H9 (cell line): ENCODE data around the gene OR7C1. TPM values are rescaled to one million over a fixed set of nuclear protein-coding genes. Genes with fewer than 3 reads are reported as not detected.
"Not testable (repeated sequence)": the region's sequence is repeated elsewhere in the genome, so short reads cannot be mapped to it uniquely, and the experiment has no call there.

Experiments
- DNase-seq: peaks from one replicate; pipeline ENCODE4 v3.0.0-alpha.2; 2017
- H2AFZ ChIP-seq: one replicate; pipeline ENCODE4 v1.6.1; 2013; ENCODE audit warnings: mild to moderate bottlenecking, low read length, control low read depth, moderate library complexity
- H2AK5ac ChIP-seq: 2 replicates; pipeline ENCODE4 v1.6.1; 2013; ENCODE audit warnings: low read length, control low read depth, mixed read lengths; ENCODE audit not compliant: insufficient read length
- H2BK120ac ChIP-seq: one replicate; pipeline ENCODE4 v1.6.1; 2013; ENCODE audit warnings: low read depth, mild to moderate bottlenecking, low read length, control low read depth, inconsistent platforms; ENCODE audit not compliant: poor library complexity, severe bottlenecking
- H2BK12ac ChIP-seq: 2 replicates; pipeline ENCODE4 v1.6.1; 2013; ENCODE audit warnings: low read length, control low read depth, mixed read lengths, low read depth; ENCODE audit not compliant: insufficient read length
- H2BK15ac ChIP-seq: 2 replicates; pipeline ENCODE4 v1.6.1; 2013; ENCODE audit warnings: low read depth, low read length, control low read depth
- H2BK20ac ChIP-seq: one replicate; pipeline ENCODE4 v1.6.1; 2013; ENCODE audit warnings: low read depth, mild to moderate bottlenecking, low read length, control low read depth, inconsistent platforms; ENCODE audit not compliant: poor library complexity, severe bottlenecking
- H2BK5ac ChIP-seq: 2 replicates; pipeline ENCODE4 v1.6.1; 2013; ENCODE audit warnings: low read length, control low read depth, mixed read lengths; ENCODE audit not compliant: insufficient read length
- H3K14ac ChIP-seq: 2 replicates; pipeline ENCODE4 v1.6.1; 2013; ENCODE audit warnings: low read length, control low read depth; ENCODE audit not compliant: insufficient read depth
- H3K18ac ChIP-seq: 2 replicates; pipeline ENCODE4 v1.6.1; 2013; ENCODE audit warnings: low read depth, mild to moderate bottlenecking, mixed read lengths, low read length, control low read depth; ENCODE audit not compliant: insufficient read length
- H3K23ac ChIP-seq: 2 replicates; pipeline ENCODE4 v1.6.1; 2013; ENCODE audit warnings: low read length, control low read depth, mixed read lengths, low read depth; ENCODE audit not compliant: insufficient read length
- H3K23me2 ChIP-seq: 2 replicates; pipeline ENCODE4 v1.6.1; 2013; ENCODE audit warnings: low read depth, mild to moderate bottlenecking, mixed read lengths, low read length, control low read depth; ENCODE audit not compliant: insufficient read length, poor library complexity, severe bottlenecking
- H3K27ac ChIP-seq: 2 replicates; pipeline ENCODE4 v1.5.1; 2013; ENCODE audit warnings: low read length, control low read depth, mixed read lengths, low read depth; ENCODE audit not compliant: insufficient read length
- H3K27me3 ChIP-seq: 2 replicates; pipeline ENCODE4 v1.6.1; 2013; ENCODE audit warnings: low read length, control low read depth, inconsistent platforms; ENCODE audit not compliant: insufficient read depth
- H3K4ac ChIP-seq: 2 replicates; pipeline ENCODE4 v1.6.1; 2013; ENCODE audit warnings: low read depth, mild to moderate bottlenecking, control low read depth, inconsistent platforms, low read length, moderate library complexity
- H3K4me1 ChIP-seq: 2 replicates; pipeline ENCODE4 v1.6.1; 2013; ENCODE audit warnings: low read length, control low read depth, inconsistent platforms; ENCODE audit not compliant: insufficient read depth
- H3K4me2 ChIP-seq: 2 replicates; pipeline ENCODE4 v1.6.1; 2013; ENCODE audit warnings: low read length, control low read depth, mixed read lengths; ENCODE audit not compliant: insufficient read length, insufficient read depth
- H3K56ac ChIP-seq: 2 replicates; pipeline ENCODE4 v1.6.1; 2013; ENCODE audit warnings: low read depth, mild to moderate bottlenecking, mixed read lengths, low read length, control low read depth; ENCODE audit not compliant: insufficient read length
- H3K79me1 ChIP-seq: 2 replicates; pipeline ENCODE4 v1.6.1; 2013; ENCODE audit warnings: low read depth, mild to moderate bottlenecking, moderate library complexity, low read length, control low read depth, inconsistent platforms; ENCODE audit not compliant: insufficient read depth, poor library complexity, severe bottlenecking
- H3K79me2 ChIP-seq: 2 replicates; pipeline ENCODE4 v1.6.1; 2013; ENCODE audit warnings: low read length, control low read depth, inconsistent platforms; ENCODE audit not compliant: insufficient read depth
- H3K9ac ChIP-seq: 2 replicates; pipeline ENCODE4 v1.6.1; 2013; ENCODE audit warnings: low read length, control low read depth, mixed read lengths; ENCODE audit not compliant: insufficient read length; ENCODE audit errors: extremely low read depth
- H3K9me3 ChIP-seq: one replicate; pipeline ENCODE4 v1.6.1; 2013; ENCODE audit warnings: low read depth, low read length, inconsistent platforms; ENCODE audit not compliant: control insufficient read depth
- H3T11ph ChIP-seq: one replicate; pipeline ENCODE4 v1.6.1; 2013; ENCODE audit warnings: mild to moderate bottlenecking, low read length, control low read depth, inconsistent platforms
- H4K20me1 ChIP-seq: one replicate; pipeline ENCODE4 v1.6.1; 2013; ENCODE audit not compliant: control insufficient read depth, insufficient read length, insufficient read depth
- H4K5ac ChIP-seq: 2 replicates; pipeline ENCODE4 v1.6.1; 2013; ENCODE audit warnings: low read depth, mild to moderate bottlenecking, mixed read lengths, low read length, control low read depth; ENCODE audit not compliant: insufficient read length
- H4K8ac ChIP-seq: replicated peaks from 2 replicates; pipeline ENCODE4 v1.6.1; 2013; ENCODE audit warnings: low read length, control low read depth, mixed read lengths, low read depth; ENCODE audit not compliant: insufficient read length
- H4K91ac ChIP-seq: 2 replicates; pipeline ENCODE4 v1.6.1; 2013; ENCODE audit warnings: low read depth, mild to moderate bottlenecking, moderate library complexity, mixed read lengths, low read length, control low read depth; ENCODE audit not compliant: insufficient read length
- H3K27ac Mint-ChIP-seq, 3 experiments: 2 replicates in 2 of 3; 3 replicates in 1 of 3; pipeline ENCODE4 v1.8.0; 2020 to 2021; ENCODE audit warnings: mixed read lengths in 3 of 3, mild to moderate bottlenecking in 1 of 3, moderate library complexity in 1 of 3
- H3K27me3 Mint-ChIP-seq: 2 replicates; pipeline ENCODE4 v1.8.0; 2021; ENCODE audit warnings: low read depth, mild to moderate bottlenecking, moderate library complexity, mixed read lengths
- H3K36me3 Mint-ChIP-seq, 3 experiments: 2 replicates in 2 of 3; 3 replicates in 1 of 3; pipeline ENCODE4 v1.8.0; 2020 to 2021; ENCODE audit warnings: low read depth in 3 of 3, mixed read lengths in 3 of 3; ENCODE audit not compliant: insufficient read depth in 1 of 3
- H3K4me1 Mint-ChIP-seq, 2 experiments: 2 replicates each; pipeline ENCODE4 v1.8.0; 2020; ENCODE audit warnings: mixed read lengths in 2 of 2
- H3K4me3 Mint-ChIP-seq, 2 experiments: 2 replicates in 1 of 2; 3 replicates in 1 of 2; pipeline ENCODE4 v1.8.0; 2020 to 2021; ENCODE audit warnings: mild to moderate bottlenecking in 2 of 2, mixed read lengths in 2 of 2, moderate library complexity in 1 of 2
- H3K9me3 Mint-ChIP-seq, 2 experiments: 2 replicates in 1 of 2; 3 replicates in 1 of 2; pipeline ENCODE4 v1.8.0; 2020; ENCODE audit warnings: mild to moderate bottlenecking in 2 of 2, mixed read lengths in 2 of 2, moderate library complexity in 1 of 2
- WGBS: extraction: QIAGEN DNeasy Blood & Tissue Kit; methylation state at CpG from one replicate; pipeline ENCODE4 v1.1.7; 2013; ENCODE audit warnings: missing lambda C conversion rate, low lambda C conversion rate, mixed read lengths; ENCODE audit not compliant: insufficient read length; ENCODE audit errors: extremely low coverage; 5-methylcytosine and 5-hydroxymethylcytosine counted together
- total RNA-seq: library from RNA; stranded (reverse); gene quantifications from 2 replicates; pipeline ENCODE4 v1.2.1, GENCODE V29; 2021
- TF ChIP-seq, protein P1 (sequence below): fragments of 200-600 bp; sonication (generic); conservative IDR thresholded peaks from 3 replicates; pipeline ENCODE4 v1.8.0; 2021; ENCODE audit warnings: antibody characterized with exemption, mild to moderate bottlenecking

OR7C1 gene
- total RNA-seq, 1 experiment from 2014 or later = not detected

- no peak overlapping the region for H2BK5ac ChIP-seq
- no CpG with 5 or more reads among the region's 10 CpGs for WGBS
- H3K27ac Mint-ChIP-seq = no peak overlapping the region
- H3K4me3 Mint-ChIP-seq = no peak overlapping the region
- H3K9me3 Mint-ChIP-seq = peaks cover 11 to 64% of the 10 kb centered on the region in 2 experiments; a peak in 4 of 5 replicates
- no peak overlapping the region for H4K8ac ChIP-seq
- no peak overlapping the region for H3K4ac ChIP-seq
- H3K4me1 ChIP-seq = no peaks in the 10 kb centered on the region; the same call in 1 of the 2 replicates
- H3K36me3 Mint-ChIP-seq = peaks cover 0 to 5% (median 4%) of the 10 kb centered on the region in 3 experiments; a peak in 5 of 7 replicates
- no peak overlapping the region for H2AFZ ChIP-seq
- H3K4me2 ChIP-seq = no peak overlapping the region
- H3K27ac ChIP-seq = no peak overlapping the region
- peaks cover 12% of the 10 kb centered on the region for H3K23me2 ChIP-seq
- no peak overlapping the region for H3K23ac ChIP-seq
- H2BK12ac ChIP-seq = no peak overlapping the region
- peaks cover 22% of the 10 kb centered on the region for H3K27me3 Mint-ChIP-seq
- no peaks in the 10 kb centered on the region for H3K79me2 ChIP-seq
- no peaks in the 10 kb centered on the region for H3K9me3 ChIP-seq
- H3K4me1 Mint-ChIP-seq = peaks cover 6% of the 10 kb centered on the region in 2 experiments; a peak in 3 of 4 replicates
- H2BK120ac ChIP-seq = no peak overlapping the region
- H2AK5ac ChIP-seq = no peak overlapping the region
- H3K9ac ChIP-seq = no peak overlapping the region
- TF ChIP-seq, protein P1, sequence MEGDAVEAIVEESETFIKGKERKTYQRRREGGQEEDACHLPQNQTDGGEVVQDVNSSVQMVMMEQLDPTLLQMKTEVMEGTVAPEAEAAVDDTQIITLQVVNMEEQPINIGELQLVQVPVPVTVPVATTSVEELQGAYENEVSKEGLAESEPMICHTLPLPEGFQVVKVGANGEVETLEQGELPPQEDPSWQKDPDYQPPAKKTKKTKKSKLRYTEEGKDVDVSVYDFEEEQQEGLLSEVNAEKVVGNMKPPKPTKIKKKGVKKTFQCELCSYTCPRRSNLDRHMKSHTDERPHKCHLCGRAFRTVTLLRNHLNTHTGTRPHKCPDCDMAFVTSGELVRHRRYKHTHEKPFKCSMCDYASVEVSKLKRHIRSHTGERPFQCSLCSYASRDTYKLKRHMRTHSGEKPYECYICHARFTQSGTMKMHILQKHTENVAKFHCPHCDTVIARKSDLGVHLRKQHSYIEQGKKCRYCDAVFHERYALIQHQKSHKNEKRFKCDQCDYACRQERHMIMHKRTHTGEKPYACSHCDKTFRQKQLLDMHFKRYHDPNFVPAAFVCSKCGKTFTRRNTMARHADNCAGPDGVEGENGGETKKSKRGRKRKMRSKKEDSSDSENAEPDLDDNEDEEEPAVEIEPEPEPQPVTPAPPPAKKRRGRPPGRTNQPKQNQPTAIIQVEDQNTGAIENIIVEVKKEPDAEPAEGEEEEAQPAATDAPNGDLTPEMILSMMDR = no peak
- H3K79me1 ChIP-seq = no peaks in the 10 kb centered on the region
- no peaks in the 10 kb centered on the region for H4K20me1 ChIP-seq
- no peaks in the 10 kb centered on the region for H3K27me3 ChIP-seq
- no peak overlapping the region for H3K14ac ChIP-seq
- H2BK20ac ChIP-seq = no peak overlapping the region
- H4K5ac ChIP-seq = no peak overlapping the region
- no peak overlapping the region for H2BK15ac ChIP-seq
- no peak overlapping the region for H4K91ac ChIP-seq
- no peak overlapping the region for H3T11ph ChIP-seq
- DNase-seq = peak; percentile 11
- H3K18ac ChIP-seq = no peak overlapping the region
- no peak overlapping the region for H3K56ac ChIP-seq
Measured at GRCh38 chr19:14774373-14774772, 60.6 kb downstream of the OR7C1 start.

DNA sequence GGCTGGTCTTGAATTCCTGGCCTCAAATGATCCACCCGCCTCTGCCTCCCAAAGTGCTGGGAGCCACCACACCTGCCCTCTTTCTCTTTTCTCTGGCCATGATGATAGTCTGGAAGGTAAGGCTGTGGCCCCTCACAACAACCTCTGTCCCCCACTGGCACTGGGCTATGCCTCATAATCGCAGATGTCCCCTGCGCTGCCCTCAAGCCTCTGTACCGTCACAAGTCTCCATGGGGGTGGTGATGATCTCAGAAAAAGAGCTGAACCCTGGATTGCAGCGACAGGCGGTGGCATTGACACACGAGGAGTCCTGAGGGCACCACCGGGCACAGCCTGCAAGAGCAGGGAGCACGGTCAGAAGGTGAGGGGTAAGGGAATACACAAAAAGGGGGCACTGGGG lies 61.3 kb downstream of the OR7C1 start:
- H3K36me3 Mint-ChIP-seq, H3K27ac Mint-ChIP-seq, H3K14ac ChIP-seq, H4K20me1 ChIP-seq, H3K18ac ChIP-seq, H2BK20ac ChIP-seq, H4K5ac ChIP-seq, H3K56ac ChIP-seq, H3K4me3 Mint-ChIP-seq, H3K23ac ChIP-seq, H3K27ac ChIP-seq, H3K9me3 ChIP-seq, H3T11ph ChIP-seq, H4K8ac ChIP-seq, H3K4me1 Mint-ChIP-seq, H2AFZ ChIP-seq, H2BK120ac ChIP-seq, H3K4ac ChIP-seq, H2BK5ac ChIP-seq, H2AK5ac ChIP-seq, H2BK15ac ChIP-seq, H3K79me2 ChIP-seq, H4K91ac ChIP-seq, H3K4me1 ChIP-seq, H2BK12ac ChIP-seq, H3K9ac ChIP-seq, H3K79me1 ChIP-seq, H3K27me3 ChIP-seq, H3K4me2 ChIP-seq: not testable (repeated sequence)
- peaks cover 12% of the 10 kb centered on the region for H3K23me2 ChIP-seq
- Mint-ChIP-seq H3K9me3 (peaks cover 12 to 64% of the 10 kb centered on the region in 2 experiments; a peak in 4 of 5 replicates), H3K27me3 (peaks cover 22% of the 10 kb centered on the region)
- peak; percentile 14 for DNase-seq
- WGBS = no CpG with 5 or more reads among the region's 9 CpGs
